Measurements from ENCODE around the gene MICB. TPM values are rescaled to one million over a fixed set of nuclear protein-coding genes. Genes with fewer than 3 reads are reported as not detected.

MICB gene
- polyA plus RNA-seq, 1 donor (not counting 4 experiments of a cell fraction or from before 2014, with no cell fraction given) = 8.6 TPM

DNA sequence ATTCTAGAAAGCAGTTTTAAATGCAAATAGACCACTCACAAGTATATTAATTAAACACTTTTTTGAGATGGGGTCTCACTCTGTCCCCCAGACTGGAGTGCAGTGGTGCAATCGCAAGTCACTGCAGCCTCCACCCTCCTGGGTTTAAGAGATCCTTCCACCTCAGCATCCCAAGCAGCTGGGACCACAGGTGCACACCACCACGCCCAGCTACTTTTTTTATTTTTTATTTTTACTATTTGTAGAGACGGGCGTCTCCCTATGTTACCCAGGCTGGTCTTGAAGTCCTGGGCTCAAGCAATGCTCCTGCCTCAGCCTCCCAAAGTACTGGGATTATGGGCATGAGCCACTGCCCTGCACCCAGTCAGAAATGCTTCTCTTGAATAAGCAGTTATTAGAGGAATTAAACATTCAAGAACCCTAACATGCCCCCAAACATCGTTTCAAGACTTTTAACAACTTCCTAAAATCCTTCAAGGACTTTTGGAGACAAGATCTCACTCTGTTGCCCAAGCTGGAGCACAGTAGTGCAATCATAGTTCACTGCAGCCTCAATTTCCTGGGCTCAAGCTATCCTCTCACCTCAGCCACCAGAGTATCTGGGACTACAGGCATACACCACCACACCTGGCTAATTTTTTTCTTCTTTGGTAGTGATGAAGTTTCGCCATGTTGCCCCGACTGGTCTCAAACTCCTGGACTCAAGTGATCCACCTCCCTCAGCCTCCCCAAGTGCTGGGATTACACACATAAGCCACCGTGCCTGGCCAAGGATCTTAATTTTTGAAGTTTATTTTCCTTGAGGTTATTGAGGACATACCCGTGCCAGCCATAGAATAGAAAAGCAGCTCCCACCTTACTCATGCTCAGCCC is 34.1 kb downstream of the MICB start:
- Histone ChIP-seq H4K20me1 (ENCODE audit: control insufficient read depth, extremely low read depth, insufficient read depth, low read length) (peaks cover 28% of the 10 kb centered on the region), H3K27me3 (ENCODE audit: control insufficient read depth, extremely low read depth, insufficient read depth, low read length) (no peaks in the 10 kb centered on the region)
- no peak for FAIRE-seq

DNA sequence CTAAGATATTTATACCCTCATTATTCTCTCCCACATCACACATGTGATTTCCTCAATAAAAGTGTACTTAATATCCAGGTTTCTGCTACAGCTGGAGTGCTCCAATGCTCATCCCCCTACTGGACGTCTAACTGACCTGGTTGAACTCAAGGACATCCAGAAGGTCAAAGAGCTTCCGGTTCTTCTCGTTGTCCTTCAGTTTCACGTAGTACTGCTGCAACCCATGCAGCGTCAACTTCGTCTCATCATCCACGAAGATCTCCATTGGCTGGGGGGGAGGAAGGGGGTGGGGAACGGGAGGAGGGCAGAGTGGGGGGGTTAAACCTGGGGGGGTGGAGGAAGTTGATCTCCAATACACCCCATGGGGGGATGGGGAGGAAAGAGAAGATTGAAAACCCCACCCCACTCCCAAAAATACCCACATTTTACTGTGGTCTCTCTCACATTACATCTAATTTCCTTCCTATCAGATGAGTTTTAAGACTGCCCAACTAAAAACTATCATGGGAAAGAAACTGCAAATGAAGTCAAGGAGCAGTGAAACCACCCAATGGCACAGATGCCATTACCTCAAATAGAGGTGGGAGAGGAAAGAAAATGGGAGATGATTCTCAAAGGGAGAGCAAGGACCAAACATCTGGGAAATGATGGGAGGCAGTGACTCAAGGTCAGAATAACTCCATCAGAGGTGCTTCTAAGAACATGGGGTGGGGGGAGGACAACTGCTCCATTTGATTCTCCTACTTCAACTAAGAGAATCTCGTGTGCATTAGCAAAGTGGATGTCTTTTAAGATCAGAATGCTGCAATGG is 34.9 kb downstream of the MICB start:
- Histone ChIP-seq H3K4me3 (ENCODE audit: control insufficient read depth in 2 of 3, extremely low read depth in 1 of 3, insufficient read depth in 2 of 3, low read depth in 1 of 3, low read length in 3 of 3) (no peak overlapping the region), H3K27ac (ENCODE audit: control insufficient read depth, insufficient read depth, low read length) (no peak overlapping the region), H4K20me1 (ENCODE audit: control insufficient read depth, extremely low read depth, insufficient read depth, low read length) (peaks cover 28% of the 10 kb centered on the region), H3K79me2 (ENCODE audit: control insufficient read depth, insufficient read depth, low read length) (peaks cover 42% of the 10 kb centered on the region), H2AFZ (ENCODE audit: control insufficient read depth, low read length) (no peak overlapping the region), H3K9ac (ENCODE audit: control insufficient read depth, extremely low read depth, insufficient read depth, low read length) (no peak overlapping the region), H3K4me2 (ENCODE audit: control insufficient read depth, extremely low read depth, insufficient read depth, low read depth, low read length) (no peak overlapping the region), H3K27me3 (ENCODE audit: control insufficient read depth, extremely low read depth, insufficient read depth, low read length) (no peaks in the 10 kb centered on the region), H3K9me1 (ENCODE audit: control insufficient read depth, extremely low read depth, insufficient read depth, low read length) (no peaks in the 10 kb centered on the region), H3K9me3 (ENCODE audit: control insufficient read depth, low read depth, low read length) (no peaks in the 10 kb centered on the region), H3K4me1 (ENCODE audit: control insufficient read depth, extremely low read depth, insufficient read depth, low read length) (no peaks in the 10 kb centered on the region), H3K36me3 (ENCODE audit: control insufficient read depth in 2 of 2, extremely low read depth in 1 of 2, insufficient read depth in 2 of 2, low read length in 2 of 2) (peaks cover 52 to 55% of the 10 kb centered on the region in 2 experiments)
- DNase-seq (ENCODE audit: low read depth, low spot score) = no peak
- no peak for FAIRE-seq
- no peak for TF ChIP-seq EZH2 (IDR thresholded peaks at IDR 0.05; ENCODE audit: low read length)
- dilution Hi-C loops (cut with MboI; ENCODE audit: extremely low pct_ligation_motif_present, low sequenced_read_pairs) = no loop called here

More for the DNA sequence above, 34.1 kb downstream of the MICB start:
- DNase-seq (ENCODE audit: low read depth, low spot score) = no peak
- H3K27ac ChIP-seq (ENCODE audit: control insufficient read depth, insufficient read depth, low read length) = no peak overlapping the region
- H3K36me3 ChIP-seq (ENCODE audit: control insufficient read depth in 2 of 2, extremely low read depth in 1 of 2, insufficient read depth in 2 of 2, low read length in 2 of 2) = peaks cover 52 to 54% of the 10 kb centered on the region in 2 experiments
- H3K4me3 ChIP-seq (ENCODE audit: control insufficient read depth in 2 of 3, extremely low read depth in 1 of 3, insufficient read depth in 2 of 3, low read depth in 1 of 3, low read length in 3 of 3) = no peak overlapping the region
- TF ChIP-seq, protein P1, sequence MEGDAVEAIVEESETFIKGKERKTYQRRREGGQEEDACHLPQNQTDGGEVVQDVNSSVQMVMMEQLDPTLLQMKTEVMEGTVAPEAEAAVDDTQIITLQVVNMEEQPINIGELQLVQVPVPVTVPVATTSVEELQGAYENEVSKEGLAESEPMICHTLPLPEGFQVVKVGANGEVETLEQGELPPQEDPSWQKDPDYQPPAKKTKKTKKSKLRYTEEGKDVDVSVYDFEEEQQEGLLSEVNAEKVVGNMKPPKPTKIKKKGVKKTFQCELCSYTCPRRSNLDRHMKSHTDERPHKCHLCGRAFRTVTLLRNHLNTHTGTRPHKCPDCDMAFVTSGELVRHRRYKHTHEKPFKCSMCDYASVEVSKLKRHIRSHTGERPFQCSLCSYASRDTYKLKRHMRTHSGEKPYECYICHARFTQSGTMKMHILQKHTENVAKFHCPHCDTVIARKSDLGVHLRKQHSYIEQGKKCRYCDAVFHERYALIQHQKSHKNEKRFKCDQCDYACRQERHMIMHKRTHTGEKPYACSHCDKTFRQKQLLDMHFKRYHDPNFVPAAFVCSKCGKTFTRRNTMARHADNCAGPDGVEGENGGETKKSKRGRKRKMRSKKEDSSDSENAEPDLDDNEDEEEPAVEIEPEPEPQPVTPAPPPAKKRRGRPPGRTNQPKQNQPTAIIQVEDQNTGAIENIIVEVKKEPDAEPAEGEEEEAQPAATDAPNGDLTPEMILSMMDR (optimal IDR thresholded peaks at IDR 0.05 in 1 of 3, IDR thresholded peaks at IDR 0.05 in 1 of 3, conservative IDR thresholded peaks at IDR 0.05 in 1 of 3; ENCODE audit: extremely low read depth in 1 of 3, insufficient read depth in 2 of 3, low read length in 3 of 3) = no peak
- no peak for TF ChIP-seq EZH2 (IDR thresholded peaks at IDR 0.05; ENCODE audit: low read length)
- no peak overlapping the region for H3K4me2 ChIP-seq (ENCODE audit: control insufficient read depth, extremely low read depth, insufficient read depth, low read depth, low read length)
- dilution Hi-C loops (cut with MboI; ENCODE audit: extremely low pct_ligation_motif_present, low sequenced_read_pairs) = no loop called here
- no peaks in the 10 kb centered on the region for H3K9me1 ChIP-seq (ENCODE audit: control insufficient read depth, extremely low read depth, insufficient read depth, low read length)
- peaks cover 33% of the 10 kb centered on the region for H3K79me2 ChIP-seq (ENCODE audit: control insufficient read depth, insufficient read depth, low read length)
- H3K9ac ChIP-seq (ENCODE audit: control insufficient read depth, extremely low read depth, insufficient read depth, low read length) = no peak overlapping the region
- H2AFZ ChIP-seq (ENCODE audit: control insufficient read depth, low read length) = no peak overlapping the region
- no peaks in the 10 kb centered on the region for H3K4me1 ChIP-seq (ENCODE audit: control insufficient read depth, extremely low read depth, insufficient read depth, low read length)
- no peaks in the 10 kb centered on the region for H3K9me3 ChIP-seq (ENCODE audit: control insufficient read depth, low read depth, low read length)

Measured in keratinocyte (primary cell).